ENCODE results near the gene GNAI2.

GNAI2 gene

GRCh38 chr3:50297896-50298725 lies 62.1 kb downstream of the GNAI2 start:
- DNase-seq (ENCODE audit: low spot score), result no peak

GRCh38 chr3:50298836-50299637 lies 63.0 kb downstream of the GNAI2 start, which contains the start of the genes HYAL3 and NAA80:
HYAL3 (minus strand) TSS chr3:50299405; CDS start chr3:50295602, 3,803 bp downstream.
NAA80 (minus strand) TSS chr3:50299405; CDS start chr3:50297463, 1,942 bp downstream.
- peak; percentile 99 for DNase-seq (ENCODE audit: low spot score)

GRCh38 chr3:50299638-50299928 lies 63.6 kb downstream of the GNAI2 start:
- DNase-seq (ENCODE audit: low spot score), result no peak

- DNase-seq (ENCODE audit: low spot score), result no peak
Observed at GRCh38 chr3:50299929-50300680, 64.1 kb downstream of the GNAI2 start.

GRCh38 chr3:50300681-50301254 lies 64.8 kb downstream of the GNAI2 start:
- DNase-seq (ENCODE audit: low spot score), result peak; percentile 53

- peak; percentile 45 for DNase-seq (ENCODE audit: low spot score)
Observed at GRCh38 chr3:50302095-50303012, 66.3 kb downstream of the GNAI2 start.

GRCh38 chr3:50303013-50303815 lies 67.2 kb downstream of the GNAI2 start, which contains the start of gene HYAL1:
HYAL1 (minus strand) TSS chr3:50303574; CDS start chr3:50302956, 618 bp downstream.
- peak; percentile 67 for DNase-seq (ENCODE audit: low spot score)

GRCh38 chr3:50304601-50305000 lies 68.6 kb downstream of the GNAI2 start:
- no peak for DNase-seq (ENCODE audit: low spot score)
